NCI-H146 treated with DMSO at 0.1 percent for 48 hours (cell line): ENCODE measurements around the gene CCND3.

Experiments used
- DNase-seq: peaks from one replicate; lab custom pipeline; 2025; ENCODE audit not compliant: unreplicated experiment; lab: John Stamatoyannopoulos, UW

Gene CCND3

DNA sequence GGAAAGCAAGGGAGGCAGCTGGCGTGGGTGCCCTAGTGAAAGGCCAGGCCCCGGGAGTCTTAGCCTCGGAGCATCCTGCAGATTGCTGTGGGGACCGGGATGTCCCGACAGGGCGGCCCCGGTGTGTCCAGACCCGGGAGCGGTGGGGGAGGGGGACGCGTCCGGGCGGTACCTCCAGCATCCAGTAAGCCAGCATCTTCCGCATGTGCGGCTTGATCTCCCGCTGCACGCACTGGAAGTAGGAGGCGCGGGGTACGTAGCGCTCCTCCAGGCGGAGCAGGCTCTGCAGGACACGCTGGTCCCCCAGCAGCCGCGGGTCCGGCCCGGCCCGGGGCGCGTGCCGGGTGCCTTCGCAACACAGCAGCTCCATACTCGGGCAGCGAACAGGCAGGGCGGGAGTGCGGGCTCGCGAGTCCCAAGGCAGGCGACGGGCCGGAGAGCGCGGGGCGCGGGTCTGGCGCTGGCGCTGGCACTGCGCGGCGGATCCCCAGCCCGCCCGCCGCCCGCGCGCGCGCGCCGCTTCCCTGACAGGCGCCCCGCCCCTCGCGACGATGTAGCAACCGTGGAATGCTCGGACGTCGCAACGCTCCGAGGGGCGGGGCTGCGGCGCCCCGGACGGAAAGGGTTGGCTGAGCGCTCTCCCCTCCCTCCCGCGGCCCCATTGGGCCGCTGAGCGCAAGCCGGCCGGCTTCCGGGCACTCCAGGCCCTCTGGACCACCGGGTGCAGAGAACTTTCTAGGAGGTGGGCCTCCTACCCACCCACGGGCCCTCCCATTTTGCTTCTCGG, at the start of gene CCND3:
CCND3 (minus strand) TSS at position 529 of the 787 bp plus-strand sequence; CDS start at position 370, 159 bp downstream.
- DNase-seq: peak; percentile 90

DNA sequence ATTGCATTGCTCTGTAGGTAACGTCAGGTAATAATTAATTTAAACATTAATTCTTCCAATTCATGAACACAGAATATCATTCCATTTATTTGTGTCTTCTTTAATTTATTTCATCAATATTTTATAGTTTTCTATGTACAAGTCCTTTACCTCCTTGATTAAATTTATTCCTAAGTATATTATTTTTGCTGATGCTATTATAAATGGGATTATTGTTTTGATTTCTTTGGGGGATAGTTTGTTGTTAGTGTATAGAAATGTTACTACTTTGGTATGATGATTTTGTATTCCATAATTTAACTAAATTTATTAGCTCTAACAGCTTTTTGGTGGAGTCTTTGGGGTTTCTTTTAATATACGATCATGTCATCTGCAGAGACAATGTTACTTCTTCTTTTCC, 44.7 kb upstream of the CCND3 start:
- DNase-seq: no peak

DNA sequence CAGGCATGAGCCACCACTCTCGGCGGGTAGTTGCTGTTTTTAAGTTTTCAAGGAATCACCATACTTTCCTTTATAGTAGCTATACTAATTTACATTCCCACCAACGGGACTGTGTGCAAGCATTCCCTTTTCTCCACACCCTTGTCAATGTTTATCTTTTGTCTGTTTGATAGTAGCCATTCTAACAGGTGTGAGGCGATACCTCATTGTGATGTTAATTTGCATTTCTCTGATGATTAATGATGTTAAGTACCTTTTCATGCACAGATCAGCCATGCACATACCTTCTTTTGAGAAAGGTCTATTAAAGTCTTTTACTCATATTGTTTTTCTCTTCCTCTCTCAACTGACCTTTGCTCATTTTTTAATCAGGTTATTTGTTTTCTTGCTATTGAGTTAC, 43.0 kb upstream of the CCND3 start:
- peak; percentile 56 for DNase-seq

DNA sequence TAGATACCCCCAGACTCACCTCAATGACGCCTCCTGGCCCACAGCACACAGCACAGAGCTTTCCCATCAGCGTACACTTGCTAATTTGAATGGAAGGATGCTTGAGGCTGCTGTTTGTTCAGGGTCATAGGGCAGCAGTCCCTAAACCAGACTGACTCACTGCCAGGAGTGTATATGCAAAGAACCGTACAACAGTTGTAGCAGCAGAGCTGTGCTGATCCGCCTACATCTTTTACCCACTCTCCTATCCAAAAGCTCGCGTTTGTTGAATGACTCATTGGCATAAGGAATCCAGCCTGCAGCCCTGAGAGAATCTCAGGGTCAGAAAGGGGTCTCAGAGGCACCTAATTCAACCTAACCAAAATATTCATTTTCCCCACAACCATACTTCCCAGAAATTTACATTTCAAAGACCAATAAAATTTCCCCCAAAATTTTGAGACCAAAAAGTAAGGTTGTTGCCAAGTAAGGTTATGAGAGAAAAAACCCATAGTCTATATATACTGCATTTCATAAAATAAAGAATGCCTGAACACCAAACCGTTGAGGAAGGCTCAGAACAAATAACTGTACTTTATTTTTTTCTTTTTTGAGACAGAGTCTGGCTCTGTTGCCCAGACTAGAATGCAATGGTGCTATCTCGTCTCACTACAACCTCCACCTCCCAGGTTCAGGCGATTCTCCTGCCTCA, 35.3 kb upstream of the CCND3 start:
- no peak for DNase-seq

DNA sequence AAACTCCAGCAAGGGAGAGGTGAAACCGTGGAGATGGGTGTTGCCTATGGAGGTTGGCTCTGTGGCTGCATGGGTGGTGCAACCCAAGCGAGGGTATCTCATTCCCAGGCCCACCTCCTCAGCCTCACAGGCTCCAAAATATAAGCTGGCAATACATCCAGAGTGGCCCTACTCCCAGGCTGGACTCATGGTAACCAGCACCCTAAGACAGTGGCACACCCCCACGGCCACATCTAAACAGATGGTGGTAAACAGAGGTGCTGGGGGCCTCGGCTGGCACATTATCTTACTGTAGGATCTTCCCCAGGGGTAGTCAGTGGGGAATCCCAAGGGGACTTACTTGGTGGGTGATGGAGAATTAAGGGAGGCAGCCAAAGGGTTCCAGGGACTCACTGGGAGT, 33.7 kb upstream of the CCND3 start:
- DNase-seq: no peak

DNA sequence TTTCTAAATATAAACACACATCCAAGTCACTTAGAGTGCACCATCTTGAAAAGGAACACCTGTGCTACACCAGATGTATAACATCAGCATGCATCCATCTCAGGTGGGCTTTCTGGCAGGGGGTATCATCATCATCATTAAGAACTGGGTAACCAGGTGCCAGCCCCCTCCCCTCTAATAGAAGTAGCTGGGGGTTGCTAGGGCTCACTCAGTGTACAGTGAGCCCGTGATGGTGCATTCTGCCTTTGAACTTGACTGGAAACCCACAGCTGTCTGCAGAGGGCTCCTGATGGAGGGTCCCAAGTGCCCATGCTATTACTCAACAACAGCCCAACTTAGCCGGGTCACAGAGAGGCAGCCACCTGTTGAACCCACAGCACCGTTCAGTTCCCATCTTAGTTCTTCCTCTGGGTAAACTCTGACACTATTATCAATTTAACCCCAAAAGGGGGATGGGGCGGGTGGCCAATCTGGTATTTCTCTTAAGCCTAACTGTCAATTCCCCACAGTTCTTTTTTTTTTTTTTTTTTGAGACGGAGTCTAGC, 32.7 kb upstream of the CCND3 start:
- DNase-seq: no peak

DNA sequence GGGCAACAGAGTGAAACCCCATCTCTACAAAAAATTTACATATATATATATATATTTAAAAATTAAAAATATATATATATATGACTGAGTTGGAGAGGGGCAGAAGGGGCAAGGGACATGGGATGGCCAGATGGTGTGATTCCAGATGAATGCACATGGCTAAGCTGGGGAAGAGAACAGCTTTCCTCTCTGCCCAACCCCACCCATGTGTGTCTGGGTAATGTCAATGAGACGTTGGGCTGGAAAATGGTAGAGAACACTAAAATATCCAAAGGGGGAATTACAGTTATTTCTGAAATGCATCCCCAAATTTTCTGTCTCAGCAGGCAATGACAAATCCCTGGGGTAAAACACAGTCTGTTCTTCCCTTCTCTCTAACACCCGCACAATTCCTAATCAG, 31.2 kb upstream of the CCND3 start:
- no peak for DNase-seq

DNA sequence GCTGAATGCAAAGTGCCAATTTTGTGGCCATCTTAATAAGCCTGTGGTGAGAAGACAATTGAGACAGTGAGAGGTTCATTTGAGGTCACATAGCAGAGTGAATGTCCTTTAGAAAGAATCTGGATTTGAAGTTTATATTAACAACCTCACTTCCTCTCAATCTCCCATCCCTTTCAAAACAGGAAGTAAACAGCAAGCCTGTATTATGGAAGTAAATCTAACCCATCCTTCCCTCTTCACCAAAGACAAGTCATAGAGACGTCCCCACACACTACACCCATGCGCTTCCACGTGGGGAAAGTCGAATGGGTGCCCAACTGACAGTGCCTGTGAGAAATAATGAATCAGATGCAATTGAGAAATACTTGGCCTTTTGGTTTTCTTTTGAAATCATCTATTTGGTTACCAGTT, 28.8 kb upstream of the CCND3 start:
- DNase-seq: no peak

DNA sequence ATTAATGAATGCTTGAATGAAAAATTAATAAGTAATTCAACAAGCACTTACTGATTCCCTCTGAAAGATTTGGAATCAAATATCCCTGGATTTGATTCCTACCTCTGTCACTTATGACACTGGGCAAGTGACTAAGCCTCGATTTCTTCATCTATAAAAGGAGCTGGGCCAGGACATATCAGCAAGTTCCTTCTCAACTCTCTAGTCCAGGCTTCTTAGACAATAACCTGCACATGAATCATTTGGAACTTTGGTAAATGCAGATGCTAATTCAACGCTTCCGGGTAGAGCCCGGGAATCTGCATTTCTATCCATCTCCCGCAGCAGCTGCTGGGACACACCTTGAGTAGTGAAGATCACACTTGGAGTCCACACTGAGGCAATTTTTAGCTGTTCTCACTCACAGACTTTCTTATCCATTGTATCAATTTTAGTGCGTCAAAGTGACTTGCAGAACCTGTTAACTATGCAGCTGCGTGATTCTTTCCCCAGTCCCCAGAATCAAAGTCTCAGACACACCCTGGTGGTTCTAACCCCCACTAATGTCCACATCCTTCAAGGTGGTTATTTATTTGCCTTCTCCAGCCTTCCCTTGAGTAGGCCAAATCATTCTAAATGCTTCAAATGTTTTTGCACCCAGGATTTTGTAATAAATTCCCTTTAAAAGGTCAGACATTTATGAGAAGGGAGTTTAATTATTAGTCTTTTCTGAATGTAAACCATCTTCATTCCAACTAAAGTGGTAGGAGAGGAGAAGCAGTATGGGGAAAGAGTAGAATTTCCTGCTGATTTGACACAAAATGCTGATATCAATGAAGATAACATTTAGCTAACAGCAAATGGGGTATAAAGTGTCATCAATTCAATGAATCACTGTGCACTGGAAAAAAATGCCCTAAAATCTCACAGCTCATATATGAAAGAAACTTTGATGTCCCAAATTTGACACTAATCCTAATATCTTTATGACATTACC, 26.0 kb upstream of the CCND3 start:
- no peak for DNase-seq

DNA sequence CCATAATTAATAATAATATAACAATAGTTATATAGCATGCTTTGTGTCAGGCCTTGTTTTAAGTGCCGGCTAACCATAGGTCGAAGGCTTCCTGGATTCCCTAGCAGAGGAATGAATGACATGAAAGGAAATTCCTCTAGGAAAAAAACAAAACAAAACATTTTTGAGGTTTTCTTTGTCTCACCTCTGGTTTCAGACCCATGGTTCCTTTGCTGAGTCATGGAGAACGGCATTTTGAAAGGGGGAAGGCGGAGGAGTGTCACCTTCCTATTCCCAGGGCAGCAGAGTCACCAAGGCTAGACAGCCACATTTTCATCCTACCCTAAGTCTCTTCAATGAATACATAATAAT, 25.3 kb upstream of the CCND3 start:
- DNase-seq: no peak

DNA sequence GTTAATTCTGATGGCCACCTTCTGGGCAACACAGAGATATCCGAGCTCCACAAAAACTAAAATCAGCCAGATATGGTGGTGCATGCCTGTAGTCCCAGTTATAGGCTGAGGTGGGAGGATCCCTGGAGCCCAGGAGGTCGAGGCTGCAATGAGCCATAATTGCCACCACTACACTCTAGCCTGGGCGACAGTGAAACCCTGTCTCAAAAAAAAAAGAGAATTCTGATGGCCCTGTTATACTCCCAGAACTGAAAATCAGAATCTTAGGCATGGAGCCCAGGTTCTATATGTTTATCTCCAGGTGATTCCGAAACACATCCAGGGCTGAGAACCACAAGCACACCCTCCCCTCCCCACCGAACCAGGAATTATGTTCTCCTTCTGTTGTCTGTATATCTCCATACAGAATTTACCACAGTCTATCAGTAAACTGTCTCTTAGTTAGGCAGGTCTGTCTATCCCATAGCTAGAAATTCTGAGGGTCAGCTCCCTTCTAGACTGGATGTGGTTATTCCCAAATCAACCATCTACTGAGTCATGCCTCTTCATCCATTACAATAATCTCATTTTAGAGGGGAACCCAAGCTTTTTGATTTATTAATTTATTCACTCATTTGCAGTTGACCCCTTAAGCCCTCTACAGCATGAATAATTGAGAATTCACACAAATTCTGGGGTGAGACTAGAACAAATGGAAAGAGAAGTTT, 24.8 kb upstream of the CCND3 start:
- DNase-seq: no peak

DNA sequence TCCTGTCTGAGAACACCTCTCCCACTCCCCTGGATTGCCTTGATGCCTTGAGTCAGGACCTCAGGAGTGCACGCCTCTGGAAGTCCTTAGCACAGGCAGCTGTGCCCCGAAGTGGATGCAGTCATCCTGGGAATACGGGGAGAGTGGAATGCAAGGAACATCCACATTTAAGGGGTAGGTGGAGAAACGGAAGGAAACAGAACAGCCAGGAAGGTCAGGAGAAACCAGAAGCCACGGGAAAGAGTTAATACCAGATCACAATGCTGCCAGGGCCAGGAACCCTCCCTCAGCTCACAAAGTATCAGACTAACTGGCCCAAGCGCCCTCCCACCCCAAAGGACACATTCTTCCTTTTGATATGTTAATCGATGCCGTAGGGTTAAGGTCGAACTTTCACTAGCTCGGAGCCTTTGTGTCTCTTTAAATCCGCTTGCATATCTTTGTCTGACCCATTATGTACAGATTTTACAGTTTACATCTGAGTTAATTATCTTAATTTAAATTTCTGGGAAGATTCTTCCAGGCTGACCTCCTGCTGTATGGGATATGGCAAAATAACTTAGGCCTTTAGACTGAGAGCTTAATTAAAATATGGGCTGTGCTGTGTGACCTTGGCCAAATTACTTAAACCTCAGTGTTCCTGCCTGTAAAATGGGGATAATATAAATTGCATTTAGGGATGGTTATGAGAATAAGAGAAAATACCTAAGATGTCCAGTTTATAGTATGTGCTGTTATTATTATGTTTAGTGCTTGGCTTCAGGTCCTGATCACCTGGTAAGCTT, 24.0 kb upstream of the CCND3 start:
- no peak for DNase-seq

DNA sequence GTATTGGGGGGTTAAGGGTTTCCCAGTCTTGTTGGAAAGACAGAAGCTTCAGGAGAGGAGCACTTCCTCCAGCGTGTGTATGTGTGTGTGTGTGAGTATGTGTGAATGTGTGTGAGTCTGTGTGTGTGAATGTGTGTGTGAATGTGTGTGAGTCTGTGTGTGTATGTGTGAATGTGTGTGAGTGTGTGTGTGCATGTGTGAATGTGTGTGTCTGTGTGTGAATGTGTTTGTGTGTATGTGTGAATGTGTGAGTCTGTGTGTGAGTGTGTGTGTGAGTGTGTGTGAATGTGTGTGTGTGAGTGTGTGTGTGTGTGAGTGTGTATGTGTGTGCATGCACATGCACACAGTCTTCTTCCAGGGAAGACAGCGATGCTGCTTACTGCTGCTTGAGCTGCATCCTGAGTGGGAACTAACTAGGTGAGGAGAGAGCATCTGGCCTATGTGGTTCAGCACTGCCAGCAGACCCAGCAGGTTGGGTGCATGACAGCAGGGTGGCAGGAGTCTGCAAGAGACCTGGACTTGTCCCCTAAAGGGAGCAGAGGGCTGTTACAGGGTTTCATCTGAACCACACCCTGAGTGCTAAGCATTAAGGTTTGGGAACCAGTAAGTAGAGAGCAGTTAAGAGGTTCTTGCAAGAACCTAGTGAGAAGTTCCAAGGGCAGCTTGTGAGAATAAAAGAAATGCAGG, 22.7 kb upstream of the CCND3 start:
- DNase-seq: no peak

DNA sequence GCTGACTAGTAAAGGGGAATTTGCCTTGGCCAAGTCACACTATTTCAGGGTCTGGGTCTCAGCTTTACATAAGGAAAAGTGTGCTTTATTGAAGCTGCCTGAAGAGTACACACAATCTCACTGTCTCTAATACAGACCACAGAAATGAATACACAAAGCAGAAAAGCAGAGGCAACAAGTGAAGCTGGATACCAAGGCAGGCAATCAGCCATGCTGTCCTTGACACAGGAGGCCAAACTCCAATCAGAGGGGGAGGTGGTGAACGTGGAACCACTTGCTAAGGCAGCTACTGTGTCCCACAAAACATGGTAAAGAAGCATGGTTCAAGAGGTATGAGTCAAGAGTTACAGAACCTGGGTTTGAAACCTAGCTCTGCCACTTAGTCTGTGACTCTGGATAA, 21.8 kb upstream of the CCND3 start:
- no peak for DNase-seq

DNA sequence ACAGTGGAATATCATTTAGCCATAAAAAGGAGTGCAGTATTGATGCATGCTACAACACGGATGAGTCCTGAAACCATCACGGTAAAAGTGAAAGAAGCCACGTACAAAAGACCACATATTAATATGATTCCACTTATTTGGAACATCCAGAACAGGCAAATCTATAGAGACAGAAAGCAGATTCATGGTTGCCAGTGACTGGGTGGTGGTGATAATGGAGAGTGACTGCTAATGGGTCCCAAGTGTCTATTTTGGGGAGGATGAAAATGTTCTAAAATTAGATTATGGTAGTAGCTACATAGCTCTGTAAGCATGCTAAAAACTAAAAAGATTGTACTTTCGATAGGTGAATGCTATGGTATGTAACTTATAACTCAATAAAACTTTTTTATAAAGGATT, 18.4 kb upstream of the CCND3 start:
- no peak for DNase-seq

DNA sequence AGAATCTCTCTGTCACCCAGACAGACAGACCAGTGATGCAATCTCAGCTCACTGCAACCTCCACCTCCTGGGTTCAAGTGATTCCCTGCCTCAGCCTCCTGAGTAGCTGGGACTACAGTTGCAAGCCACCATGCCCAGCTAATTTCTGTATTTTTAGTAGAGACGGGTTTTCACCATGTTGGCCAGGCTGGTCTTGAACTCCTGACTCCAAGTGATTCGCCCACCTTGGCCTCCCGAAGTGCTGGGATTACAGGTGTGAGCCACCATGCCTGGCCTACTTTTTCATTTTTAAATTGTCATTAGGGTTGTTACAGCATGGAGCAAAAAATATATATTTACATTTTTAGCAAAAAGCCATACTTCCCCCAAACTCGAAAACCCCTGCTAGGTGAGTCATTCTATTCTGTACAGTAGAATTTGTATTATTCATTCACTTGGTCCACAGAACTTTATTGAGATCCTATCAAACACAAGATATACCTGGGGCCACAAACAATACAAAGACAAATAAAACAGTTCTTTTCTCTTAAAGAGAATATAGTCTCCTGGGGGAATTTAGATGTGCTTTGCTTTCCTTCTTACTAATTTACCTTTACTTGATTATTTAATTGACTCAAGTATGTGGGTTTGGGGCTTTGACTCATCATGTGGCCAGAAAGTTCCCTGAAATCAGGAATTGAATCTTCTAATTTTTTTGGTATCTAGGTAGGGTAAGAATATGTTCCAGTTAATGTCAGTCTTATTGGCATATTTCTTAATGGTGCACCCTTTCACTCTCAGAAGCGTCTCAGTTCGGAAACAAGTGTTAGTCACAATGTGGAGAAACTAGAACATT, 16.6 kb upstream of the CCND3 start:
- DNase-seq: no peak

DNA sequence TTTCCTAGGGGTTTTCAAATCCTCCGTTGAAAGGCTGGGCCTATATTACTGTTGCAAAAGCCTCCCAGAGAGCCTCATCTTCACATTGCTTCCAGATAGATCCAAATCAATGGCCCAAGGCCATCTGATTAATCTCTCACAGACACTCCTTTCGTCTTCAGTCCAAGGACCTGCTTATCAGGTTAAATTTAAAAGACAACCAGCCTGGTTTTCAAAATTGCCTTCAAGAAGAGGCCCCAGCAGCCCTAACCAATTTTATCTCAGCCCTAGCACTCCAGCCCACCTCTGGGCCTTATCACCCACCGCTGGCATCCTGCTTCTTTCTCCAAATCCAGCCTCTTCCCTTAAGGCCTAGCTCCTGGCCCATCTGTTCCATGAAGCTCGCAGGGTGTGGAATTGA, 15.5 kb upstream of the CCND3 start:
- DNase-seq: no peak

DNA sequence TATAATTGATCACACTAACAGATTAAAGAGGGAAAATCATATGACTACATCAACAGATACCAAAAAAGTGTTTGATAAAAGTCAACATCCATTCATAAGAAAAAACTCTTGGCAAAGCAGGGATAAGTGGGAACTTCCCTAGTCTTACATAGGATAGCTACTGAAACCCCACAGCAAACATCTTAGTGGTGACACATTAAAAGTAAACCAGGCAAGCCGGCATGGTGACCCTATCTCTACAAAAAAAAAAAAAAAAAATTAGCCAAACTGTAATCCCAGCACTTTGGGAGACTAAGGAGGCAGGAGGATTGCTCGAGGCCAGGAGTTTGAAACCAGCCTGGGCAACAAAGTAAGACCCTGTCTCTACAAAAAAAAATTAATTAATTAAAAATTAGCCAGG, 13.8 kb upstream of the CCND3 start:
- no peak for DNase-seq
